DND-41 (cell line): ENCODE data around the gene CDCA8.

Experiments used
- CTCF ChIP-seq: IDR thresholded peaks from 2 replicates; pipeline ENCODE4 v1.5.1; 2012; ENCODE audit warnings: borderline replicate concordance, low read length, moderate library complexity, mild to moderate bottlenecking; ENCODE audit not compliant: poor library complexity, severe bottlenecking; ENCODE audit errors: extremely low read depth
- EZH2 ChIP-seq: IDR thresholded peaks from 3 replicates; pipeline ENCODE4 v1.6.1; 2012; ENCODE audit warnings: borderline replicate concordance, low read depth, mild to moderate bottlenecking, moderate library complexity, low read length, inconsistent platforms; ENCODE audit not compliant: severe bottlenecking

GRCh38 chr1:37714689-37715088, 22.4 kb downstream of the CDCA8 start:
- no peak for TF ChIP-seq CTCF
- no peak for TF ChIP-seq EZH2
